Smooth muscle cell (in vitro differentiated cells): ENCODE results near the gene TSPAN33. TPM values are rescaled to one million over a fixed set of nuclear protein-coding genes. Genes with fewer than 3 reads are reported as not detected.

Experiments
- DNase-seq: peaks from one replicate; lab custom pipeline; 2025; ENCODE audit not compliant: unreplicated experiment; lab: John Stamatoyannopoulos, UW
- H2AFZ ChIP-seq: fragments of 200-600 bp; sonication (generic); 2 replicates; pipeline ENCODE4 v1.6.0; 2016; ENCODE audit warnings: antibody characterized with exemption, low read depth, mild to moderate bottlenecking
- H3F3A ChIP-seq: fragments of 200-600 bp; sonication (generic); 2 replicates; pipeline ENCODE4 v1.6.0; 2017; ENCODE audit warnings: antibody characterized with exemption, low read depth
- H3K27ac ChIP-seq: fragments of 200-600 bp; sonication (generic); 2 replicates; pipeline ENCODE4 v1.5.1; 2016; ENCODE audit warnings: low read depth, mild to moderate bottlenecking
- H3K27me3 ChIP-seq: fragments of 200-600 bp; sonication (generic); 2 replicates; pipeline ENCODE4 v1.6.1; 2016; ENCODE audit warnings: low read depth, mild to moderate bottlenecking
- H3K36me3 ChIP-seq: fragments of 200-600 bp; sonication (generic); 2 replicates; pipeline ENCODE4 v1.5.1; 2016; ENCODE audit warnings: low read depth
- H3K4me1 ChIP-seq: fragments of 200-600 bp; sonication (generic); 2 replicates; pipeline ENCODE4 v1.5.1; 2016; ENCODE audit warnings: low read depth
- H3K4me2 ChIP-seq: fragments of 200-600 bp; sonication (generic); 2 replicates; pipeline ENCODE4 v1.6.0; 2016; ENCODE audit warnings: mild to moderate bottlenecking
- H3K4me3 ChIP-seq: fragments of 200-600 bp; sonication (generic); 2 replicates; pipeline ENCODE4 v1.5.1; 2016; ENCODE audit warnings: mild to moderate bottlenecking
- H3K79me2 ChIP-seq: fragments of 200-600 bp; sonication (generic); 2 replicates; pipeline ENCODE4 v1.6.0; 2016; ENCODE audit warnings: low read depth, mild to moderate bottlenecking
- H3K9ac ChIP-seq: fragments of 200-600 bp; sonication (generic); 2 replicates; pipeline ENCODE4 v1.6.0; 2016; ENCODE audit warnings: low read depth
- H3K9me3 ChIP-seq: fragments of 200-600 bp; sonication (generic); replicated peaks from 2 replicates; pipeline ENCODE4 v1.5.1; 2016; ENCODE audit warnings: low read depth
- H4K20me1 ChIP-seq: fragments of 200-600 bp; sonication (generic); 2 replicates; pipeline ENCODE4 v1.6.0; 2016; ENCODE audit warnings: low read depth
- CTCF ChIP-seq: fragments of 200-600 bp; sonication (generic); IDR thresholded peaks from 2 replicates; pipeline ENCODE4 v1.5.1; 2017; ENCODE audit warnings: borderline replicate concordance, mild to moderate bottlenecking, antibody characterized with exemption; ENCODE audit not compliant: insufficient read depth, poor library complexity, severe bottlenecking
- WGBS: methylation state at CpG from one replicate; pipeline ENCODE4 v1.1.7; 2016; ENCODE audit warnings: low lambda C conversion rate; 5-methylcytosine and 5-hydroxymethylcytosine counted together
- polyA plus RNA-seq: library from polyadenylated mRNA; unstranded; fragments of >200 nt; fragmentation: Nextera tagmentation; extraction: Ambion mirVana; gene quantifications from 2 replicates; pipeline ENCODE4 v1.2.1, GENCODE V29; 2016
- total RNA-seq: library from RNA; depleted of rRNA; stranded (reverse); fragments of >200 nt; gene quantifications from 2 replicates; pipeline ENCODE4 v1.2.3, GENCODE V29; 2014

The TSPAN33 gene
- total and polyA plus RNA-seq, 2 experiments from 2014 or later: 1.6 to 2.8 TPM

- no peak for DNase-seq
- Histone ChIP-seq H3K9me3 (no peaks in the 10 kb centered on the region), H3F3A (no peaks in the 10 kb centered on the region), H3K36me3 (no peaks in the 10 kb centered on the region), H2AFZ (peak overlapping the region; percentile 89), H3K79me2 (no peaks in the 10 kb centered on the region), H3K27me3 (peaks cover 47% of the 10 kb centered on the region), H3K4me2 (peak overlapping the region; percentile 96), H4K20me1 (no peaks in the 10 kb centered on the region), H3K4me3 (peak overlapping the region; percentile 44), H3K27ac (no peak overlapping the region), H3K4me1 (no peaks in the 10 kb centered on the region), H3K9ac (no peak overlapping the region)
- peak; percentile 15 for TF ChIP-seq CTCF
- 16% methylated on average over 29 of the region's 58 CpGs for WGBS
Measured at GRCh38 chr7:129144834-129145668, 544 bp downstream of the TSPAN33 start.

- Histone ChIP-seq H4K20me1 (no peaks in the 10 kb centered on the region), H2AFZ (no peak overlapping the region), H3K4me3 (no peak overlapping the region), H3K4me2 (no peak overlapping the region), H3K27me3 (peaks cover 47% of the 10 kb centered on the region), H3K9ac (no peak overlapping the region), H3K36me3 (no peaks in the 10 kb centered on the region), H3K4me1 (no peaks in the 10 kb centered on the region), H3K79me2 (no peaks in the 10 kb centered on the region), H3F3A (no peaks in the 10 kb centered on the region), H3K9me3 (no peaks in the 10 kb centered on the region), H3K27ac (no peak overlapping the region)
- no peak for DNase-seq
- TF ChIP-seq CTCF: no peak
- 86% methylated on average over 8 of the region's 8 CpGs for WGBS
Measured at GRCh38 chr7:129146237-129146979, 1.9 kb downstream of the TSPAN33 start.

- Histone ChIP-seq H3K9me3 (no peaks in the 10 kb centered on the region), H3F3A (no peaks in the 10 kb centered on the region), H2AFZ (no peak overlapping the region), H3K27ac (no peak overlapping the region), H3K4me1 (no peaks in the 10 kb centered on the region), H3K36me3 (no peaks in the 10 kb centered on the region), H4K20me1 (no peaks in the 10 kb centered on the region), H3K4me2 (no peak overlapping the region), H3K4me3 (no peak overlapping the region), H3K79me2 (no peaks in the 10 kb centered on the region), H3K9ac (no peak overlapping the region), H3K27me3 (peaks cover 38% of the 10 kb centered on the region)
- DNase-seq: no peak
- no peak for TF ChIP-seq CTCF
- WGBS: 85% methylated on average over 3 of the region's 3 CpGs
Measured at GRCh38 chr7:129147731-129148130, 3.2 kb downstream of the TSPAN33 start.
